ENCODE results near the gene PDE3A.

- TF ChIP-seq CTCF (IDR thresholded peaks at IDR 0.05): no peak
- TF ChIP-seq EP300 (IDR thresholded peaks at IDR 0.05; ENCODE audit: low read depth): no peak
- TF ChIP-seq POLR2A (IDR thresholded peaks at IDR 0.05): no peak
Measured at GRCh38 chr12:20383612-20384011, 15.3 kb downstream of the PDE3A start.

All from transverse colon (tissue), 3 donors.